Thyroid gland (tissue), 4 donors: ENCODE measurements around the gene MCUR1. TPM values are rescaled to one million over a fixed set of nuclear protein-coding genes. Genes with fewer than 3 reads are reported as not detected.
"Not testable (repeated sequence)": the region's sequence is repeated elsewhere in the genome, so short reads cannot be mapped to it uniquely, and the experiment has no call there.

Source experiments
- DNase-seq, 2 donors: peaks; one replicate each; pipeline ENCODE4 v3.0.0-alpha.2; 2019
- H3K27ac ChIP-seq, 3 donors: fragments of 200-600 bp; sonication (generic); 1 replicate in 2 of 3; 2 replicates in 1 of 3; pipeline ENCODE4 v1.5.1; 2016 to 2019; ENCODE audit warnings: mild to moderate bottlenecking in 1 of 3, moderate library complexity in 1 of 3
- H3K27me3 ChIP-seq: fragments of 200-600 bp; sonication (generic); one replicate; pipeline ENCODE4 v1.5.1; 2019
- H3K36me3 ChIP-seq, 2 donors: fragments of 200-600 bp; sonication (generic); one replicate each; pipeline ENCODE4 v1.5.1; 2016 to 2019
- H3K4me1 ChIP-seq, 2 donors: fragments of 200-600 bp; sonication (generic); one replicate each; pipeline ENCODE4 v1.5.1; 2017 to 2019
- H3K4me3 ChIP-seq, 3 donors: fragments of 200-600 bp; sonication (generic); replicated peaks in 1 of 3; 1 replicate in 2 of 3; 2 replicates in 1 of 3; pipeline ENCODE4 v1.5.1; 2016; ENCODE audit warnings: mild to moderate bottlenecking in 1 of 3
- H3K9me3 ChIP-seq: fragments of 200-600 bp; sonication (generic); one replicate; pipeline ENCODE4 v1.5.1; 2017
- POLR2A ChIP-seq, 2 donors: fragments of 450-650 bp; IDR thresholded peaks; one replicate each; pipeline ENCODE4 v1.6.1; 2017; ENCODE audit warnings: antibody characterized with exemption in 2 of 2, mild to moderate bottlenecking in 2 of 2, moderate library complexity in 1 of 2
- WGBS, 2 donors: methylation state at CpG; one replicate each; pipeline ENCODE4 v1.1.5; 2017; 5-methylcytosine and 5-hydroxymethylcytosine counted together
- intact Hi-C: fragments of 100-400 bp; cut with DNase I; formaldehyde crosslinking; loops from one replicate; pipeline ENCODE4 v1.15.1; 2023
- total RNA-seq, 4 donors: library from RNA; depleted of rRNA; stranded (reverse); fragments of >200 nt; gene quantifications; one replicate each; pipeline ENCODE4 v1.2.3, GENCODE V29; 2016
- TF ChIP-seq, protein P1 (sequence below), 6 experiments: fragments of 200-600 bp in 3 of 6; fragments of 450-650 bp in 3 of 6; sonication (generic) in 3 of 6; IDR thresholded peaks; one replicate each; pipeline ENCODE4 v1.5.1; 2016 to 2019; ENCODE audit warnings: antibody characterized with exemption in 6 of 6, mild to moderate bottlenecking in 2 of 6, inconsistent platforms in 1 of 6, moderate library complexity in 1 of 6

Gene MCUR1
- total RNA-seq, 4 donors from 2014 or later, result 22.2 to 30.7 (median 25.5) TPM

DNA sequence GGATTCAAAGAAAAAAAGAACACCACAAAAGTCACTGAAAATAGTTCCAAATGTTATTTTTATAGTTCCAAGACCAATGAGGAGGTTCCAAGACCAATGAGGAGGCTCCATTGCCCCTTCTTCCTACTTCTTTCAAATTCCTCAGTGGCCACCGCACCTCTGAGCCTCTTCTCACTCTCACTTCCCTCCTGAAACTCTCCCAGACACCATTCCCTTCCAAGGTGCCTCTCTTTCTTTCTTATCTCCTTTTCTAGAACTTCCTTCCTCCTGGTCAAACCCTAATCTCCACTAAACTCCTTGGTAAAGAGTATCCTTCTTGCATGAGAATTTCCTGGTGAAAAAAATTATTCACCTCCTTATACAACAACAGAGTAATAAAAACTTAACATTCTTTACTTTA lies 20.4 kb upstream of the MCUR1 start:
- no peaks in the 10 kb centered on the region for H3K36me3 ChIP-seq
- 55 to 58% methylated on average over 1 of the region's 1 CpG for WGBS, 2 donors
- no peaks in the 10 kb centered on the region for H3K27me3 ChIP-seq
- no peak overlapping the region for H3K27ac ChIP-seq
- DNase-seq, result no peak
- H3K4me3 ChIP-seq, result no peak overlapping the region
- H3K4me1 ChIP-seq, result no peaks in the 10 kb centered on the region
- intact Hi-C loops, result no loop called here
- no peaks in the 10 kb centered on the region for H3K9me3 ChIP-seq
- no peak for TF ChIP-seq POLR2A (IDR thresholded peaks at IDR 0.05)
- TF ChIP-seq, protein P1, sequence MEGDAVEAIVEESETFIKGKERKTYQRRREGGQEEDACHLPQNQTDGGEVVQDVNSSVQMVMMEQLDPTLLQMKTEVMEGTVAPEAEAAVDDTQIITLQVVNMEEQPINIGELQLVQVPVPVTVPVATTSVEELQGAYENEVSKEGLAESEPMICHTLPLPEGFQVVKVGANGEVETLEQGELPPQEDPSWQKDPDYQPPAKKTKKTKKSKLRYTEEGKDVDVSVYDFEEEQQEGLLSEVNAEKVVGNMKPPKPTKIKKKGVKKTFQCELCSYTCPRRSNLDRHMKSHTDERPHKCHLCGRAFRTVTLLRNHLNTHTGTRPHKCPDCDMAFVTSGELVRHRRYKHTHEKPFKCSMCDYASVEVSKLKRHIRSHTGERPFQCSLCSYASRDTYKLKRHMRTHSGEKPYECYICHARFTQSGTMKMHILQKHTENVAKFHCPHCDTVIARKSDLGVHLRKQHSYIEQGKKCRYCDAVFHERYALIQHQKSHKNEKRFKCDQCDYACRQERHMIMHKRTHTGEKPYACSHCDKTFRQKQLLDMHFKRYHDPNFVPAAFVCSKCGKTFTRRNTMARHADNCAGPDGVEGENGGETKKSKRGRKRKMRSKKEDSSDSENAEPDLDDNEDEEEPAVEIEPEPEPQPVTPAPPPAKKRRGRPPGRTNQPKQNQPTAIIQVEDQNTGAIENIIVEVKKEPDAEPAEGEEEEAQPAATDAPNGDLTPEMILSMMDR (IDR thresholded peaks at IDR 0.05), result no peak

DNA sequence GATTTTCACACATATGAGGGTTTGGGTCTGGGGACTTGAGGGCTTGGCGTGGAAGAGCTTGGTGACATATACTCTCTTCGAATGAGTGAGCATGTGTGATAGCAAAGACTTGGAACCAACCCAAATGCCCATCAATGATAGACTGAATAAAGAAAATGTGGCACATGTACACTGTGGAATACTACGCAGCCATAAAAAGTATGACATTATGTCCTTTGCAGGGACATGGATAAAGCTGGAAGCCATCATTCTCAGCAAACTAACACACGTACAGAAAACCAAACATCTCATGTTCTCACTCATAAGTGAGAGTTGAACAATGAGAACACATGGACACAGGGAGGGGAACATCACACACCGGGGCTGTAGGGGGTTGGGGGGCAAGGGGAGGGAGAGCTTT lies 19.7 kb upstream of the MCUR1 start:
- H3K27me3 ChIP-seq, intact Hi-C loops, DNase-seq, H3K9me3 ChIP-seq, H3K4me3 ChIP-seq, H3K4me1 ChIP-seq, H3K27ac ChIP-seq, H3K36me3 ChIP-seq: not testable (repeated sequence)
- WGBS, 2 donors, result 70 to 85% methylated on average over 4 to 5 of the region's 5 CpGs

DNA sequence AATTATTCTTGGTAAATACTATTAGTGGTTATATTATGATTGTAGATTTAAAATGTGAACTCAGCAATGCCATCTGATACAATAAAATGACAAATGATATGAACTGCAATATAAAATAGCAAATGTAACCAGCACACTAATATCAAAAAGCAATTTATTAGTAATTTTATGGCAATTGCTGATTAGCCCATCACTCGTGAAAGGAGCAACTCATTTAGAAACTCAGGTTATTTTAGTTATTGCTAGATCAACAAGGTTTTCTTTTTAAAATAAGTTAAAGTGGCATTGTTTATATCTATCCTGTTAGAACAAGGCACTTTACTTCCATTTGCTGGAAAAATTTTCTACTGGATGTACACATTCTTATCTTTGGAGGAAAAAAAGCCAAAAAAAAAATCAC lies 18.4 kb upstream of the MCUR1 start:
- 79 to 85% methylated on average over 1 of the region's 1 CpG for WGBS, 2 donors
- Histone ChIP-seq H3K4me1 (no peaks in the 10 kb centered on the region), H3K36me3 (no peaks in the 10 kb centered on the region), H3K27ac (no peak overlapping the region), H3K4me3 (no peak overlapping the region), H3K9me3 (no peaks in the 10 kb centered on the region), H3K27me3 (no peaks in the 10 kb centered on the region)
- TF ChIP-seq POLR2A (IDR thresholded peaks at IDR 0.05), result no peak
- TF ChIP-seq, protein P1 (IDR thresholded peaks at IDR 0.05), result no peak
- DNase-seq, result no peak
- intact Hi-C loops, result no loop called here

DNA sequence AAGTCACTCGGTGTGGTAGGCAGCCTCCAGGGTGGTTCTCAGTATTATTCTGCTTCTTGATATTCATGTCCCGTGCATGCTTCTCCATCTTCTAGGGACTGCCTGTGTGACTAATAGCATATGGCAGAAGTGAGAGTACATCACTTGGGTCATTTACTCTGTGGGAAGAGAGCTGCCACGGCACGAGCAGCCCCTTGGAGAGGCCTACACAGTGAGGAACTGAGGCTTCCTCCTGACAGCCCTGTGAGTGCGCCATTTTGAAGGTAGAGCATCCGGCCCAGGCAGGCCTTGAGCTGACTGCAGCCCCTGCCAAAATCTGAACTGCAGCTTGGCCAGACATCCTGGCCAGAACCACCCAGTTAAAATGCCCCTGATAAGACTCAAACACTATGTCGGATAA lies 17.3 kb upstream of the MCUR1 start:
- WGBS, 2 donors, result 93% methylated on average over 7 of the region's 7 CpGs
- no peaks in the 10 kb centered on the region for H3K9me3 ChIP-seq
- H3K4me3 ChIP-seq, result no peak overlapping the region
- no peaks in the 10 kb centered on the region for H3K4me1 ChIP-seq
- H3K27me3 ChIP-seq, result no peaks in the 10 kb centered on the region
- TF ChIP-seq, protein P1 (IDR thresholded peaks at IDR 0.05), result no peak
- no peak for TF ChIP-seq POLR2A (IDR thresholded peaks at IDR 0.05)
- H3K27ac ChIP-seq, result no peak overlapping the region
- intact Hi-C loops, result no loop called here
- DNase-seq, result no peak
- H3K36me3 ChIP-seq, result no peaks in the 10 kb centered on the region

DNA sequence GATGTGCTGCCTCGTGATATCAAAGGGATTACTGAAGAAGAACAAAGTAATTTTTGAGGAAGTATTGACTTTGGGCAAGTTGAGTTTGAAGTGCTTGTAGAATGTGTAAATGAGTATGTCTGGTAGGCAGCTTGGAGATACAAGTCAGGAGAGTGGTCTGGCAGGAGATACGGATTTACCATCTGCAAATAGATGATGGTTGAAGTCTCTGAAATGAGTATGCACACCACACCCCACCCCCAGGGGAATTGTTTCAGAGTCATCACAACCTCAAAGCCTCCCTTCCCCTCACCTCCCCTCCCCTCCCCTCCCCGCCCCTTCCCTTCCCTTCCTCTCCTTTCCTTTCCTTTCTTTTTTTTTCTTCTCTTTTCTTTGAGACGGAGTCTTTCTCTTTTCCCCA lies 16.4 kb upstream of the MCUR1 start:
- Histone ChIP-seq H3K36me3 (no peaks in the 10 kb centered on the region), H3K4me3 (no peak overlapping the region), H3K27me3 (no peaks in the 10 kb centered on the region), H3K27ac (no peak overlapping the region), H3K4me1 (no peaks in the 10 kb centered on the region), H3K9me3 (no peaks in the 10 kb centered on the region)
- no peak for TF ChIP-seq POLR2A (IDR thresholded peaks at IDR 0.05)
- TF ChIP-seq, protein P1 (IDR thresholded peaks at IDR 0.05), result no peak
- WGBS, 2 donors, result 81% methylated on average over 4 of the region's 4 CpGs
- intact Hi-C loops, result no loop called here
- no peak for DNase-seq

DNA sequence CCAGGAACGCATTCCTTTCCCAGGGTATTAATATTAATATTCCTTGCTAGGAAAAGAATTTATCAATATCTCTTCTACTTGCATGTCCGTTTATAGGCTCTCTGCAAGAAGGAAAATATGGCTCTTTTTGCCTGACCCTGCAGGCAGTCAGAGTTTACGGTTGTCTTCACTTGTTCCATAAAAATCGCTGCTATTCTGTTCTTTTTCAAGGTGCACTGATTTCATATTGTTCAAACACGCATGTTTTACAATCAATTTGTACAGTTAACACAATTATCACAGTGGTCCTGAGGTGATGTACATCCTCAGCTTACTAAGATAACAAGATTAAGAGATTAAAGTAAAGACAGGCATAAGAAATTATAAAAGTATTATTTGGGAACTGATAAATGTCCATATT lies 15.1 kb upstream of the MCUR1 start:
- H3K36me3 ChIP-seq, H3K4me1 ChIP-seq, H3K9me3 ChIP-seq, DNase-seq, H3K27ac ChIP-seq, H3K4me3 ChIP-seq, intact Hi-C loops, H3K27me3 ChIP-seq: not testable (repeated sequence)
- WGBS, 2 donors, result 95 to 96% methylated on average over 5 of the region's 5 CpGs

DNA sequence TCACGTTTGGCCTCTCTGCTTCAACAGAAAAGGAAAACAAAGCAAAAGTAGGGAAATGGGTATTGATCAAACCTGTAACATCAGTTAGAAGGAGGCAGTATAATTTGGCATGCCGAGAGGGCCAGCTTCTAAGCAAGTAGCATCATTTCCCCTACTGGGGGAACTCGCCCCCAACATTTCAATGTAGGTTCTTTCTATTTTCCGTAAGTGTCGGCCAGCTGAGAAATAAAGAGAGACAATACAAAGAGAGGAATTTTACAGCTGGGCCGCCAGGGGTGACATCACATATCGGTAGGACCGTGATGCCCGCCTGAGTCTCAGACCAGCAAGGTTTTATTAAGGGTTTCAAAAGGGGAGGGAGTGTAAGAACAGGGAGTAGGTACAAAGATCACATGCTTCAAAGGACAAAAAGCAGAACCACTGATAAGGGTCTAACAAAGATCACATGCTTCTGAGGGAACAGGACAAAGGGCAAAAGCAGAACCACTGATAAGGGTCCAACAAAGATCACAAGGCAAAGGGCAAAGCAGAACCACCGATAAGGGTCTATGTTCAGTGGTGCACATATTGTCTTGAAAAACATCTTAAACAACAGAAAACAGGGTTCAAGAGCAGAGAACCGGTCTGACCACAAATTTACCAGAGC lies 14.4 kb upstream of the MCUR1 start:
- DNase-seq, H3K27me3 ChIP-seq, H3K27ac ChIP-seq, H3K36me3 ChIP-seq, H3K4me3 ChIP-seq, intact Hi-C loops, H3K4me1 ChIP-seq, H3K9me3 ChIP-seq: not testable (repeated sequence)
- 93 to 94% methylated on average over 11 of the region's 11 CpGs for WGBS, 2 donors
